Inferior parietal cortex (tissue), 1 donor: ENCODE data around the gene MAP2K2.

Experiments
- DNase-seq: peaks from one replicate; pipeline ENCODE4 v3.0.0-alpha.2; 2016; ENCODE audit errors: extremely low spot score

The MAP2K2 gene

DNA sequence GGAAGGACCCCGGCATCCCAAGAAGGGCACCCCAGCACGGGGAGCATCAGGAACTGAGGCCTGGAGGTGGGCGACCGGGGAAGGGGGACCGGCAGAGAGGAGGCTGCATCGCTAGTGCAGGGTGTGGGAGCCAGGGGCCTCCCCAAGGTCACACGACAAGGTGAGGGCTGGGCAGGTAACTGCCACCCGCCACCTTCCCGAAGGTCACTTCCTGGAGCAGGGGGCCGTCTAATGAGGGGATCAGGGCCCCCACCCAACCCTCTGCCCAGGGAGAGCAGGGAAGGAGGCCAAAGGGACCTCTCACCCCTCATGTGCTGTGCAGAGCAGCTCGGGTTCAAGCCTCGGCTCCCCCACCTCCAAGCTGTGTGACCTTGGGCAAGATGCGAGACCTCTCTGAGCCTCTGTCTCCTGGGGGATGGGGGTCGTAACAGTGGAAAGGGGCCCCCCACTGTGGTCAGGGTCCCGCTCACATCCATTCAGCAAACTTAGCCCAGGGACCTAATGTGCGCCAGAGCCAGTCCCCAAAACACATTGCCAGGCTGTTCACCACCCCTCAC, 63.2 kb downstream of the MAP2K2 start:
- DNase-seq, result no peak

DNA sequence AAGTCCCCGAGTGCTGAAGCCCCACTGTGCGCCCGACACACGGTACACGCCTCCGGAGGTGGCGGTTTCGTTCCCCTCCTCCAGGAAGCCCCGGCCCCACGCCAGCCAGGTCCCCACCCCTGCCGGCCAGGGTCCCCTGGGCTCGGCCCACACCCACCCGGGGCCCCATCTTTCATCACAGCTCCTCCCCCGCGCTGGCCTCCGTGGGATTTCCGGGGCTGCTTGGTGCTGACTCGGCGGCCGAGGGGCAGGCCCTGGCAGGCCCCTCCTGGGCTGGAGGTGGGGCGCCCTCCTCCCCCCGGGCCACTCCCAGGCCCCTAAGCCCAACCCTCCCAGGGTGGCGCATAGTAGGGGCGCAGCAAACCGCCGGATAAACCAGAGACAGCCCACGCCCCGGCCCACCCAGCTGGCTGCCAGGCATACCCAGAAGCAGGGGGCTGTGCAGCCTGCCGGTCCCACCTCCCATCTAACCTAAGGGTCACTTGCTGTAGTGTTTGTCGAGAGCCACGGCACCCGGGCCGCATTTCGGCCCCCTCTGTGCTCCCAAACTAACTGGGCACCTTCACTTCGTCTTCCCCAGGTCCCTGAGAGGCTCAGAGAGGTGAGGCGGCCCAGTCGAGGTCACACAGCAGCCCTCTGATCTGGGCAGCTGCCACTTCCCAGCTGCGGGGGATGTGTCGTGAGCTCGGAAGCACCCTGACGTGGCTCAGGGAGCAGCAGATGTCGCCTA, 63.9 kb downstream of the MAP2K2 start:
- DNase-seq, result no peak

DNA sequence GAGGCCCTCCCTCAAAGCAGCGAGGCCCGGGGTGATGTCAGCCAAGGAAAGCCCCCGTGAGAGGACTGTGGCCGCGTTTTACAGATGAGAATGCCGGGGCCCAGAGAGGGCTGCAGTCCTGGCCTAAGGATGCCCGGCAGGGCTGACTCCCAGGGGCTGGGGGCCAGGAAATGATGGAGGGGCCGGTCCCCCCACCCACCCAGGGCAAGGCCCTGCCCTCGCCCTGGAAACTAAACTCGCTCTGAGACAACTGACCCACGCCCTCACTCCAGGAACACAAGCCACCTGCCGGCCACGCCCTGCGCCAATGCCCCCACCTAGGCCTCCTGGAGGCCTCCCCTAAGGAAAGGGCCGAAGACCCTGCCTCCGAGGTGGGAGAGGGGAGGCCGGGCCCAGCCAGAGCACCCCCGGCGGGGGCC, 64.5 kb downstream of the MAP2K2 start:
- DNase-seq, result no peak

DNA sequence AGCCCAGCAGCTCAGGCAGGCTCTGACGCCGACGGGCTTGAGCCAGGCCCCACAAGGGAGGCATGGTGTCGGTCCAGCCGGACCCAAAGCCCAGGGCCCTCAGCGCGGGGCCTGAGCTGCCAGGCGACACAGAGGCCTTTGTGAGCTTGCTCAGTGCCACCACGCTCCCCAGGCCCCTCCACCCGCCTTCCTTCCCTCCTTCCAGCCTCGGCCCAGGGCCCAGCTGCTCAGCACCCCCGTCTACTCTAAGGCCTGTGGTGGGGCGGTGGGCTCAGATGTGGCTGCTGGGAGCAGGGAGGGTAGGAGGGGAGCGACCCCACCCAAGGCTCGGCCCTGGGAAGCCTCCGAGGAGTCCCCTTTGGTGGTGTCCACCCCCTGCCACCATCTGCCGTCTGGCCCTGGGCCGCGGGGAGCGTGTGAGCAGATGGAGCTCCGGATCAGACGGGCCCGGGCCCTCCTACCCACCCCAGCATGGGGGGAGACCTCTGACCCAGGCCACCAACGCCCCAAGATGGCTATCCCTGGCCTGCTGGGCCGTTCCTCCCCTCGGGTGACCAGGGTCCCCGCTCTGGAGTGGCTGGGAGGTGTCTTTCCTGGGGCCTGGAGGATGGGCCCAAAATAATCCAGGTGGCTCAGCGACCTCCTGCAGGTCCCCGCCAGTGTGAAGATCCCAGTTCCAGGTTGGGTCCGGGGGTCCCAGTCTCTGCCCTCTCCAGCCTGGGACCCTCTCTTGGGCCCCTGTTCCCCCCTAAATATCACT, 65.0 kb downstream of the MAP2K2 start:
- DNase-seq, result peak; percentile 56

DNA sequence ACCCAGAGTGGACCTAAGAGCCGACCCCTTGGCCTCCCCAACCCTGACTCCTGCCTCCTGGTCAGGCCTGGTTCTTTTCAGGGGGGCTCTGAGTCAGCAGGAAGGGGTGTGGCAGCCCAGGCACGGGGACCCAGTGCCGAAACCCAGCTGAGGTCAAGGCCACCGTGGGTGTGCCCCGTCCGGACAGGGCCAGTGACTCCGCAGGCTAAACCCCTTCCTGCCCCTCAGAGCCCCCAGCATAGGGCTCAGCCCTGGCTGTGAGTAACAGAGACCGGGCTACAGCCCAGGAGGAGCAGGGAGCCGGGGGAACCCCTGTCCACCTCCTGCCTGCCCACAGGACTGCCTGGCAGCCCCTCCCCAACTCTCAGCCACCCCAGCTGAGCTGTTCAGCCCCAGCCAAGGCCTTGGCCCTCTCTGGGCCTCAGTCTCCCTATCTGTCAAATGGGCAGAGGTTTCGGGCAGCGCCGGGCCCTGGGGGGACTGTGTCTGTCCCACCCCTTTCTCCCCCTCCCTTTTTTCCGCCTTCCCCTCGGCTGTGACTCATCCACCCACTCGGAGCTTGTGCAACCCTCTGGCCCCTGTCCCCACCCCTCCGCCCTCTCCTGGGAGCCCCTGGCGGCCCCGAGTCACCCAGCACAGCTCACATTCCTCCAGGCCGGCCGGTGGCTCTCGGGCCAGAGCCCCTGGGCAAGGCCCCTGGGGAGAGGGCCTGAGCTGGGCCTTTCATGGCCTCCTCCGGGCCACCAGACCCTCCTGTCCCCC, 65.8 kb downstream of the MAP2K2 start:
- DNase-seq, result no peak

DNA sequence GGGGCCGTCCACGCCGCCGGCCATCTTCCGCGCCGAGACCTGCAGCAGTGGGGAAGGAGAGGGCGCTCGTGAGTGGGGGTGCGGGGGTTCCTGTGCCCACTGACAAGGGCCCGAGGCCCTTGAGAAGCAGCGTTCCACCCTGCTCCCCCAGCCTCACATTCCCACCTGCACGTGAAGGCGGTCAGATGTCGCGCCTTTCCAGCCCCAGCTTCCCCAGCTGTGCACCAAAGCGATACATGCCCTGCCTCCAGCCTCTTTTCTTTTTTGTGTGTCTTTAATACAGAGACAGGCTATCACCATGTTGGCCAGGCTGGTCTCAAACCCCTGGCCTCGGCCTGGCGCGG, 68.7 kb downstream of the MAP2K2 start:
- DNase-seq, result no peak

DNA sequence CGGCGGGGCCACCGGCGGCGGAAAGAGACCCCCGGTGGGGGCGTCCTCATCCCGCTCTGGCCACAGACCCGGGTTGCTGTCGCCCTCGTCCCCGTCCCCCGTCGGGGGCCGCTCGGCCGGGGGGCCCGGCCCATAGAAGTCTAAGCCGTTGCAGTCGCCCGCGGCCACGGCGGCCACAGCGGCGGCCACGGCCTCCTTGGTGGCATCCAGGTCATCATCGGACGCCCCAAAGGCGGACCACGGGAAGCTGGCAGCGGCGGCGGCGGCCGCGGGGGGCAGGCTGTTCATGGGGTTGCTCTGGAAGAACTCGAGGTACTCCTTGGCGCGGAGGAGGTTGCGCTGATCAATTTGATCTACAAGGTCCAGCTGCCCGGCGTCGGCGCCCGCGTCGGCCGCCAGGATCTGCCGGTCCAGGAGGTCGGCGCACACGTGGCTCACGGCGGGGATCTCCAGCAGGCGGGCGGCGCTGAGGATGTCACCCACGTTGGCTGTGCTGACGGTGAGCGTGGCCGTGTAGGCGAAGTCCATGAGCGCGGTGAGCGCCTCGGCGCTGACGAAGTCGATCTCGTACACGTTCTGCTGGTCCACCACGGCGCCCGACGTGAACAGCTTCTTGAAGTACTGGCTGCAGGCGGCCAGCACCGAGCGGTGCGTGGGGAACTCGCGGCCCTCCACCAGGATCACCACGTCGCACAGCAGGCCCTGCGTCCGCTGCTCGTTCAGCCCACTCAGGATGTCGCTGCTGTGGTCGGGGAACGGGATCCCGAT, 69.3 kb downstream of the MAP2K2 start:
- DNase-seq, result no peak

DNA sequence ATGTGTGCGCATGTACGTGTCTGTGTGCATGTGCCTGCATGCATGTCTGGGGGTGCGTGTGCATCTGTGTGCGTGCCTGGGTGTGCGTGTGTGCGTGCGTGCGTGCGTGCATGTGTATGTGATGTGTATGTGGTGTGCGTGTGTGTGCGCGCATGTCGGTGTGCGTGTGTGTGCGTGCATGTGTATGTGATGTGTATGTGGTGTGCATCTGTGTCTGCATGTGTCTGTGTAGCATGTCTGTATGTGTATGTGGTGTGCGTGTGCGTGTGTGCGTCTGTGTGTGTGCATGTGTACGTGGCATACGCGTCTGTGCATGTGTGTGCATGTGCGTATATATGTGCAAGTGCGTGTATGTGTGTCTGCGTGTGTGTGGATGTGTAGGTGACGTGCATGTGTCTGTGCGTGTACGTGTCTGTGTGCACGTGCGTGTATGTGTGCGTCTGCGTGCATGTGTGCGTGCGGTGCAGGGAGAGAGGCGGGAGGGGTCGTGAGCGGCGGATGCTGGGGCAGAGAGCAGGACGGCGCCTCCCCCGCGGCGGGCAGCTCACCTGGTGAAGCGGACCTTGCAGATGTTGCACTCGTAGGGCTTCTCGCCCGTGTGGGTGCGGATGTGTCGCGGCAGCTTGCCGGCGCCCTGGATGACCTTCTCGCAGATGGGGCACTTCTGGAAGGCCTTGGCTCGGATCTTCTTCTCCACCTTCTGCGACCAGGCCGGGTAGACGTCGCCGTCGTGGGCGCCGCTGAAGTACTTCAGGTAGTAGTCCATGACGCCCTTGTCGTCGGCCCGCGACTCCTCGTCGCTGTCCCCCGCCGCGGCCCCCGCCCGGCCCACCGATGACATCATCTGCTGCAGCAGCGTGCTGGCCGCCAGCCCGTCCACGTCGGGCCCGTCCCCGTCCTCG, 70.2 kb downstream of the MAP2K2 start:
- no peak for DNase-seq

DNA sequence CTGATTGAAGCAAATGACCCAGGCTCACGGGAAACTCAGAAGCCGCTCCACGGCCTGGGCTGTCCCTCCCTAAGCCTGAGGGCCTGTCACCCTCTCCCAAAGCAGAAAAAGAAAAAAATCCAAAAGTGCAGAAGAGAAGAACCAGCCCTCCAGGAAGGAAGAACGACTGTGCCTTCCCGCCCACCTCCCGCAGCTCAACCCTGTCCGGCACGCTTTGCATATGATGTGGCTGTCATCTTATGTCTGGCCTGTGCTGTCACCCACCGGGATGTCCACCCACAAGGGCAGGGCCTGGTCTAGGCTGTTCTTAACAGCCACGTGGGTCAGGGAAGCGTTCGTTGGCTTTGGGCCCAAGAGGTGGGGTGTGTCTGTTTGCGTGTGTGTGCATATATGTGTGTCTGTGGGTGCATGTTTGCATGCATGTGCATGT, 70.9 kb downstream of the MAP2K2 start:
- no peak for DNase-seq

DNA sequence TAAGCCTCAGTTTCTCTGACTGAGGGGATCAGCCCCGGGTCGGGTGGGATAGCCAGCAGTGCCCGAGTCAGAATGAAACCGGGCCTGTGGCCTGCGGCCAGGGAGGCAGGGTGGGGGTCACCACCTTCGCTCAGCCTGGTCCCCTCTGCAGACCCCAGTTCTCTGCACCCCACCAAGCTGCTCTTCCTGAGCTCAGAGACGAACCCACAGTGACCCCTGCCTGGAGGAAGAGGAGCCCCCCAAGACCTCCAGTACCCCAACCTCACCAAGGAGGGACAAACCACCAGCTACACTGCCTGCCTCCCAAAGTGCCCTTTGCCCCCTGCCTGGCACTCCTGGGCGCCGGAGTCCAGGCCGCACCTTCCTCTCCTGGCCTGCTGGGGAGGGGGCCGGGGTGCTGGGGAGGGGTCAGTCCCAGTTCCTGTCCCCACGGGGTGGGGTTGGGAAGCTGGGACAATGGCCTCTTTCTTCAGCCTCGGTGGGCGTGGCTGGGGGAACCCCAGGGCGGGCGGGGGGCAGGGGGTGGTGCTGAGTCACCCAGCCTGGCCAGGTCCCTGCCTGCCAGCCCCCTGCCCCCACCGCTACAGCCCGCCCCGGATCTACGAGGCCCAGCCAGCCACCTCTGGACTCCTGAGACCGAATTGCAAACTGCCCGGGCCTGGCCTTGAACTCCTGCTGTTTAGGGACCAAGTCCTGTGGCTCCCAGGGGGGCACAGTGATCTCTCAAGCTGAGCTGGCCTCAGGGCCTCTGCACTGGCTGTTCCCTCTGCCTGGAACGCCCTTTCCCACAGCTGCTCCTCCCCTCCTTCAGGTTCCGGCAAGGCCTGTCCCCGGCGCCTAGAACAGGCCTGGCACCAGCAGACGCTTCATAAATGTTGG, 71.6 kb downstream of the MAP2K2 start:
- no peak for DNase-seq

DNA sequence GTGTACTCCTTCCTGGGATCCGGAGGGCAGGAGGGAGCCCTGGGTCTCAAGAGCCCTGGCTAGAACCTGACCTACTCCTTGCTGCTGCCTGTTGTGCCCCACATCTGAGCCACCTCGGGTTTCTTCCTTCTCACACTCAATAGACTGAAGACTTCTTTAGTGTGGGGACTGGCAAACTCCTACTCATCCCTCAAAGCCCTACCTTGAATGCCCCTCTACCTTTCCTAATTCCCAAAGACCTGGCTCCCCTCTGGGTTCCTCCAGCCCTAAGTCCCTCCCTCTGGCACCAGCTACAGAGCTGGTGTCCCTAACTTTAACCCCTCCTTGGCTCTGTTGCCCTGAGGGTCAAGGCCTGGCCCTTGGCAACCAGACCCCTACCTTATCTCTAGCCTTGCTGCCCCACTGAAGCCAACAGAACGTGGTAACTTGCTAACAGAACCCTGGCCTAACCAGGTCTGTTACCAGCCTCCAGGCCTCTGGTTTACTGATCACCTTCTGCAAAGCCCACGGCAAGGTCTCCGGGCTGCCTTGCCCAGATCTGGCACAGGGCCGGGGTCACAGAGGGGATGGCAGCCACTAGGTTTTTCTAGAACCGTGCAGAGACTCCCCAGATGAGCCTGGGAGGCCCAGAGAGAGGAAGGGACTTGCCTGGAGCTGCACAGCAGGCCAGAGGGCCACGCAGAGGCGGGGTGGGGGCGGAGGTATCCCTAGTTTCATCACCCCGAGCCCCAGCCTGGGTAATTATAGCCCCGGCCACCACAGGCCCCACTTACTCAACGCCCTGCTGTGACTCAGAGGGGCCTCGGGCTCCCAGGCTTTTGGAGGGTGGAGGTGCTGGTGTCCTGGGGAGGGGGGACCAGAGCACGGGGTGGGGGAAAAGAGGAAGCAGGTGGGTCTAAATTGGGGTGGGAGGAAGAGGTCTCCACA, 72.5 kb downstream of the MAP2K2 start:
- no peak for DNase-seq

DNA sequence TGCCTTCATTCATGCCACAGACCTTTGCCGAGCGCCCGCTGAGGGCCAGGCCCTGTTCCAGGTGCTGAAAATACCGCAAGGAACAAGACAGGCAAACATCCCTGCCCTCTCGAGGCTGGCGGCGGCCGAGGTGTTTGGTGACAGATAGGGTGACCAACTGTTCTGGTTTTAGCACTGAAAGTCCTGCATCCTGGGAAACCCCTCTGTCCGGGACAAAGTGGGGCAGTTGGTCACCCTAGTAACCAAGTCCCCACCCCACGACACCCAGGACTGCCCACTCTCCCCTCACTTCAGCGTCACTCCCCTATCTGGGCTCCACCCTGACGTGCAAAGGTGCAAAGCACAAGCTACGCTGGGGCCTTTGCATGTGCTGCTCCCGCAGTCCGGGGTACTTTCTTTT, 74.5 kb downstream of the MAP2K2 start:
- no peak for DNase-seq

DNA sequence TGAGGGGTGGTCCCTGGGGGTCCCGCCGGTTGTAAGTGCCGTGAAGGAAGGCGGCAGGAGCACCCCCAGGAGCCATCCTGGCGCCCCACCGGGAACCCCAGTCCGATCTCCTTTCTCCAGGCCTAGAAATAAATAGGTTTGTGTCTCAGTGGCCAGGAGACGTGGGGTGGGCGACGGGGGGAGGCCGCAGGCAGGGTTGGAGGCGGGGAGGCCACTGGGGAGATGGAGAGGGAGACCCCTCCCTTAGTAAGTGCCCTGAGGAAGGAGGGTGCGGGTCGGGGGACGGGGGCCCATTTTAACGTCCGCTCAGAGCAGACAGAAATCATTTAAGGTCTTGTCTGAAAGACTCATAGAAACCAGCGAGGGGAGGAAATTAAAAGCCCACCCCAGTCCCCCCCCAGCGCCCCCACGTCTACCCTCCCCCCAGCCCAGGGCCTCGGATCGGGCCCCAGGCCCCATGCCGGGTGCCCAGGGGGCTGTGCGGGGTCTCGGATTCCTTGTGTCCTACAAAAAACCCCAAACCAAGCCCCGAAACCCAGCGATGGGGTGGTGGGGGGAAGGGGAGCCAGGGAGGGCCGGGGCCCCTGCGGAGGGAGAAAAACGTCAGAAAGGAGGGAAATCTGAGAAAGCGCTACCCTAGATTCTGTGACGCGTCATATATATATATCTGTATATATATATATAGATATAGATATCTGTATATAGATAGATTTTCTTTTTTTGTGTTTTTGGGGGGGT, 76.8 kb downstream of the MAP2K2 start:
- DNase-seq, result no peak

DNA sequence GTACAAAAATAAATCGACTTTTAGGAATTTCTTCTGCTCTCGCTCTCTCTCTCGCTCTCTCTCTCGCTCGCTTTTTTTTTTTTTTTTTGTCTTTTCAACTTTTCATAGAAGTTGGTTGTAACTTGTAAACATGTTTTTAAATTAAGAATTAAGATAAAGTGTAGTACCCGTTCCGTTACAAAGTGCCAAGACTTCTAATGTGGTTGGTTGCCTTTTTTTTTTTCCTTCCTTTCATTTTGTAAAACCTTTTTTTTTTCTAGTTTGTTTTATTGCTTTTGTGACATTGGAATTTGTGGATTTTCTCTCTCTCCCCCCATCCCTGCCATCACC, 77.6 kb downstream of the MAP2K2 start:
- no peak for DNase-seq

DNA sequence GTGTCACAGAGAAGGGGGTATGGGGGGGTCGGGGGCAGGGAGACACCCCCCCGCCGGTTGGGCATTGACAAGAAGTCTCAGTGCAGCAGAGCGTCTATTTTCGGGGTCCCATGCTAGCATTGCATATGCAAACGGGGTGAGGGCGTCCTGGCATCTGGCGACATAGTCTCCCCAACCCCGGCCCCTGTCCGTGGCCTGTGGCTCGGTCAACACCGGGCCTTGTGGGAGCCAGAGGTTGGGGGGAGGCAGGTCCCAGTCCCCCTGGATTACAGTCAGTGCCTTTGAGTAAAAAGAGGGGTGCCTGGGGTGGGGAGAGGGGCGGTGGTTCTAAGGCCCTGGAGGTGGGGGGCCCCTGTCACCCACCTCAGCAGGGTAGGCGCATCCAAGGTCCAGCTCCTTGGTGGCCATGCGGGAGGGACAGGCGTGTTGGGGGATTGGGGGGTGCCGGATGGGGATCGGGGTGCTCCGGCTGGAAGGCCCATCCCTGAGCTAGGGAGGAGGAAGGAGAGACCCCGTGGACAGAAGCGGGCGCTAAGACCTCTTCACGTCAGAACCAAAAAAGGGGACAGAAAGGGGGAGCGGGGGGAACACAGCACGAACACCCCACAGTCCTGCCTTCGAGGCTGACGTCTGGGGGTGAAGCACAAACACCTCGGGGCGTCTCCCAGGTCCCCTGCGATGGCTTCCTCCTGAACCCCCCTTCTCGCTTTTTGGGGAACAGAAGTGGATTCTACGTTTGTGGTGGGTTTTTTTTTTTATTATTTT, 78.1 kb downstream of the MAP2K2 start:
- DNase-seq, result no peak

DNA sequence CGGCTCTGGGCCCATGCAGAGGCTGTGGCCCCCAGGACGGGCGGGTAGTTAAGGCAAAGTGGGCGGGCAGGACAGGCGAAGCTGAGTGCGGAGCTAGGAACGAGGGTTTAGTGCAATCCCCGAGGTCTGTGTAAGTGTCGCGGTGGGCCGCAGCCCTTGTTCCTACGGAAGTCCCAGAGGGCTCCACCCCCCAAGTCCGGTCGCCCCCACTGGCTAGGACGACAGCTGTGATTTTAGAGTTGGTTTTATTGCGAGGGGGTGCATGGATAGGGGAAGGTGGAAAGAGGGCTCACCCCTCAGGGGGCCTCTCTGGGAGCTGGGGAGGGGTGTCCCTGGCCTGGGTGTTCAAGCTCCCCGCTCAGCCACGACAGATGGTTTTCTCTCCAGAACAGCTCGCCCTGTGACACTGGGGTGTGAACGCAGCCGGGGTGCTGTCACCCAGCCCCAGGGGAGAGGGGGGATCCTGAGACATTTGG, 78.9 kb downstream of the MAP2K2 start:
- no peak for DNase-seq
